ENCODE results near the gene TBC1D1.

DNA sequence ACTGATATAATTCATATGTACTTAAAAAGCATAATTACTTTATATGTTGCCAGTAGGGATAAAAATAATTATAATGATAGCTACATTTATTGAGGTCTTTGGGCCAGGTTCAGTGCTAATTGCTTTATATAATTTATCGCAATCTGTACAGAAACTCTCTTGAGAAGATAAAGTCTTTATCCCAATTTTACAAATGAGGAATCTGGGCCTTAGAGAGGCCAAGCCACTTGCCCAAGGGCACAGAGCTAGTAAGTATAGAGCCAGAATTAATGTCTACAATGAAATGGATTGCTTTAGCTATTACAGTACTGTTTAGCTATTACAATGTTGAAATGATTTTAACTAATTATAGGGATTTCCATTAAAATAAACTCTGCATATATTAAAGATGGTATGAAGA is 30.6 kb upstream of the TBC1D1 start:
- TF ChIP-seq, protein P1, sequence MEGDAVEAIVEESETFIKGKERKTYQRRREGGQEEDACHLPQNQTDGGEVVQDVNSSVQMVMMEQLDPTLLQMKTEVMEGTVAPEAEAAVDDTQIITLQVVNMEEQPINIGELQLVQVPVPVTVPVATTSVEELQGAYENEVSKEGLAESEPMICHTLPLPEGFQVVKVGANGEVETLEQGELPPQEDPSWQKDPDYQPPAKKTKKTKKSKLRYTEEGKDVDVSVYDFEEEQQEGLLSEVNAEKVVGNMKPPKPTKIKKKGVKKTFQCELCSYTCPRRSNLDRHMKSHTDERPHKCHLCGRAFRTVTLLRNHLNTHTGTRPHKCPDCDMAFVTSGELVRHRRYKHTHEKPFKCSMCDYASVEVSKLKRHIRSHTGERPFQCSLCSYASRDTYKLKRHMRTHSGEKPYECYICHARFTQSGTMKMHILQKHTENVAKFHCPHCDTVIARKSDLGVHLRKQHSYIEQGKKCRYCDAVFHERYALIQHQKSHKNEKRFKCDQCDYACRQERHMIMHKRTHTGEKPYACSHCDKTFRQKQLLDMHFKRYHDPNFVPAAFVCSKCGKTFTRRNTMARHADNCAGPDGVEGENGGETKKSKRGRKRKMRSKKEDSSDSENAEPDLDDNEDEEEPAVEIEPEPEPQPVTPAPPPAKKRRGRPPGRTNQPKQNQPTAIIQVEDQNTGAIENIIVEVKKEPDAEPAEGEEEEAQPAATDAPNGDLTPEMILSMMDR (conservative IDR thresholded peaks at IDR 0.05), result no peak
- no peak for TF ChIP-seq ZFX (IDR thresholded peaks at IDR 0.05)
